WTC11 (cell line): ENCODE data around the gene CLCN4. TPM values are rescaled to one million over a fixed set of nuclear protein-coding genes. Genes with fewer than 3 reads are reported as not detected.

ENCODE experiments used
- ATAC-seq: fragments of 200-7000 bp; cut with Tn5 transposase; 2 replicates; pipeline ENCODE4 v1.10.0; 2021; ENCODE audit warnings: mild to moderate bottlenecking, moderate library complexity
- CTCF ChIA-PET: fragments of 300-600 bp; sonication (Branson Sonifier 250); formaldehyde crosslinking; loops from one replicate; lab custom pipeline; 2021; ENCODE audit warnings: antibody characterized with exemption; lab: Charles Lee
- POLR2A ChIA-PET: fragments of 350-600 bp; sonication (Branson Sonifier 250); formaldehyde crosslinking; loops from one replicate; lab custom pipeline; 2021; ENCODE audit warnings: antibody characterized with exemption; lab: Charles Lee
- DNase-seq: peaks from one replicate; pipeline ENCODE4 v3.0.0; 2021; ENCODE audit warnings: low spot score
- H3K27ac Mint-ChIP-seq: 2 replicates; pipeline ENCODE4 v1.8.0; 2021; ENCODE audit warnings: mixed read lengths
- H3K27me3 Mint-ChIP-seq: 2 replicates; pipeline ENCODE4 v1.8.0; 2021; ENCODE audit warnings: low read depth, mild to moderate bottlenecking, moderate library complexity, mixed read lengths
- H3K36me3 Mint-ChIP-seq: 2 replicates; pipeline ENCODE4 v1.8.0; 2021; ENCODE audit warnings: mixed read lengths
- H3K4me1 Mint-ChIP-seq: 2 replicates; pipeline ENCODE4 v1.8.0; 2022; ENCODE audit warnings: mixed read lengths
- H3K4me3 Mint-ChIP-seq: 2 replicates; pipeline ENCODE4 v1.8.0; 2021; ENCODE audit warnings: mild to moderate bottlenecking, moderate library complexity, mixed read lengths
- H3K9me3 Mint-ChIP-seq: 2 replicates; pipeline ENCODE4 v1.8.0; 2021; ENCODE audit warnings: mixed read lengths
- AFF4 ChIP-seq: sonication (generic); formaldehyde crosslinking; IDR thresholded peaks from 2 replicates; pipeline ENCODE4 v1.8.1; 2023; ENCODE audit warnings: mild to moderate bottlenecking, missing genetic modification reagents, borderline replicate concordance
- ATF6 ChIP-seq: sonication (generic); formaldehyde crosslinking; IDR thresholded peaks from 2 replicates; pipeline ENCODE4 v1.8.1; 2023; ENCODE audit warnings: mild to moderate bottlenecking, missing genetic modification reagents
- CDX4 ChIP-seq: fragments of 250-450 bp; sonication (Bioruptor Pico); IDR thresholded peaks from 2 replicates; pipeline ENCODE4 v1.9.0; 2021; ENCODE audit warnings: moderate library complexity, mild to moderate bottlenecking, inconsistent platforms, borderline replicate concordance
- ESRRA ChIP-seq: sonication (generic); formaldehyde crosslinking; IDR thresholded peaks from 2 replicates; pipeline ENCODE4 v1.8.1; 2022; ENCODE audit warnings: mild to moderate bottlenecking, missing genetic modification reagents, borderline replicate concordance
- FOXK1 ChIP-seq: sonication (generic); formaldehyde crosslinking; IDR thresholded peaks from 2 replicates; pipeline ENCODE4 v1.8.0; 2022; ENCODE audit warnings: mild to moderate bottlenecking, moderate library complexity, missing genetic modification reagents
- FOXP1 ChIP-seq: sonication (generic); formaldehyde crosslinking; IDR thresholded peaks from 2 replicates; pipeline ENCODE4 v1.8.0; 2022; ENCODE audit warnings: missing genetic modification reagents, mild to moderate bottlenecking, moderate library complexity, borderline replicate concordance
- GABPB1 ChIP-seq: sonication (generic); formaldehyde crosslinking; IDR thresholded peaks from 2 replicates; pipeline ENCODE4 v1.8.1; 2023; ENCODE audit warnings: mild to moderate bottlenecking, missing genetic modification reagents
- GRHL2 ChIP-seq: fragments of 250-450 bp; sonication (Bioruptor Pico); IDR thresholded peaks from 2 replicates; pipeline ENCODE4 v1.8.0; 2022; ENCODE audit warnings: mild to moderate bottlenecking, moderate library complexity; ENCODE audit not compliant: insufficient replicate concordance, severe bottlenecking
- IRF1 ChIP-seq: sonication (generic); formaldehyde crosslinking; IDR thresholded peaks from 2 replicates; pipeline ENCODE4 v1.8.0; 2023; ENCODE audit warnings: missing genetic modification reagents
- MXD4 ChIP-seq: fragments of 250-450 bp; sonication (Bioruptor Pico); IDR thresholded peaks from 2 replicates; pipeline ENCODE4 v1.8.0; 2021; ENCODE audit warnings: mild to moderate bottlenecking, moderate library complexity, borderline replicate concordance
- NFYB ChIP-seq: sonication (generic); formaldehyde crosslinking; conservative IDR thresholded peaks from 2 replicates; pipeline ENCODE4 v1.8.0; 2022; ENCODE audit warnings: low read depth, missing genetic modification reagents
- NR2C2 ChIP-seq: sonication (generic); formaldehyde crosslinking; IDR thresholded peaks from 2 replicates; pipeline ENCODE4 v1.8.0; 2022; ENCODE audit warnings: mild to moderate bottlenecking, missing genetic modification reagents
- PRDM15 ChIP-seq: sonication (generic); formaldehyde crosslinking; IDR thresholded peaks from 2 replicates; pipeline ENCODE4 v1.8.0; 2022; ENCODE audit warnings: missing genetic modification reagents
- RORB ChIP-seq: fragments of 250-450 bp; sonication (Bioruptor Pico); IDR thresholded peaks from 2 replicates; pipeline ENCODE4 v1.9.0; 2021; ENCODE audit warnings: mild to moderate bottlenecking
- SOX15 ChIP-seq: fragments of 250-450 bp; sonication (Bioruptor Pico); IDR thresholded peaks from 2 replicates; pipeline ENCODE4 v1.9.0; 2021; ENCODE audit warnings: mild to moderate bottlenecking
- TEAD4 ChIP-seq: sonication (generic); formaldehyde crosslinking; IDR thresholded peaks from 2 replicates; pipeline ENCODE4 v1.8.0; 2022; ENCODE audit warnings: mild to moderate bottlenecking, missing genetic modification reagents
- TP53 ChIP-seq: sonication (generic); formaldehyde crosslinking; IDR thresholded peaks from 2 replicates; pipeline ENCODE4 v1.8.1; 2023; ENCODE audit warnings: mild to moderate bottlenecking, missing genetic modification reagents
- ZMAT4 ChIP-seq: fragments of 250-450 bp; sonication (Bioruptor Pico); IDR thresholded peaks from 2 replicates; pipeline ENCODE4 v1.9.0; 2021; ENCODE audit warnings: mild to moderate bottlenecking
- ZNF121 ChIP-seq: sonication (generic); formaldehyde crosslinking; IDR thresholded peaks from 2 replicates; pipeline ENCODE4 v1.8.0; 2023; ENCODE audit warnings: missing genetic modification reagents
- ZNF138 ChIP-seq: sonication (generic); formaldehyde crosslinking; conservative IDR thresholded peaks from 2 replicates; pipeline ENCODE4 v1.8.1; 2022; ENCODE audit warnings: mild to moderate bottlenecking, moderate library complexity, missing genetic modification reagents
- ZNF423 ChIP-seq: fragments of 250-450 bp; sonication (Bioruptor Pico); IDR thresholded peaks from 2 replicates; pipeline ENCODE4 v2.1.2; 2022; ENCODE audit warnings: mild to moderate bottlenecking, moderate library complexity
- ZNF512 ChIP-seq: sonication (generic); formaldehyde crosslinking; IDR thresholded peaks from 2 replicates; pipeline ENCODE4 v1.8.1; 2022; ENCODE audit warnings: missing genetic modification reagents, borderline replicate concordance
- total RNA-seq: library from RNA; stranded (reverse); gene quantifications from 3 replicates; pipeline ENCODE4 v1.2.3, GENCODE V29; 2021

Gene CLCN4
- total RNA-seq, 1 experiment from 2014 or later = 8.9 TPM

- TF ChIP-seq ATF6 (no peak), ZNF512 (CRISPR knock-in tag) (no peak), GABPB1 (CRISPR knock-in tag) (no peak), ZMAT4 (CRISPR knock-in tag) (no peak), ZNF121 (no peak), NFYB (CRISPR knock-in tag) (no peak), TEAD4 (CRISPR knock-in tag) (no peak), FOXK1 (CRISPR knock-in tag) (no peak), CDX4 (no peak), IRF1 (CRISPR knock-in tag) (no peak), SOX15 (no peak), TP53 (CRISPR knock-in tag) (no peak), MXD4 (CRISPR knock-in tag) (no peak), ZNF423 (CRISPR knock-in tag) (no peak), AFF4 (CRISPR knock-in tag) (no peak)
These were observed 10.0 kb downstream of the CLCN4 start (continued) for GRCh38 chrX:10166731-10167151.

GRCh38 chrX:10167573-10167972 is 10.8 kb downstream of the CLCN4 start:
- H3K4me1 Mint-ChIP-seq = peaks cover 5% of the 10 kb centered on the region
- no peaks in the 10 kb centered on the region for H3K9me3 Mint-ChIP-seq
- ChIA-PET POLR2A (no interaction called here), CTCF (no interaction called here)
- DNase-seq = no peak
- no peaks in the 10 kb centered on the region; the same call in 1 of the 2 replicates for H3K27me3 Mint-ChIP-seq
- no peaks in the 10 kb centered on the region for H3K36me3 Mint-ChIP-seq
- no peak overlapping the region for H3K4me3 Mint-ChIP-seq
- ATAC-seq = no peak
- H3K27ac Mint-ChIP-seq = no peak overlapping the region
- TF ChIP-seq RORB (CRISPR knock-in tag) = no peak
- no peak for TF ChIP-seq ZNF138
- TF ChIP-seq ESRRA = no peak
- TF ChIP-seq GRHL2 (CRISPR knock-in tag) = no peak
- no peak for TF ChIP-seq ATF6
- TF ChIP-seq FOXP1 (CRISPR knock-in tag) = no peak
- no peak for TF ChIP-seq PRDM15 (CRISPR knock-in tag)
- TF ChIP-seq NR2C2 = no peak
